ENCODE data around the gene ACRBP. TPM values are rescaled to one million over a fixed set of nuclear protein-coding genes. Genes with fewer than 3 reads are reported as not detected.

Gene ACRBP
- total RNA-seq, 1 donor, result not detected

DNA sequence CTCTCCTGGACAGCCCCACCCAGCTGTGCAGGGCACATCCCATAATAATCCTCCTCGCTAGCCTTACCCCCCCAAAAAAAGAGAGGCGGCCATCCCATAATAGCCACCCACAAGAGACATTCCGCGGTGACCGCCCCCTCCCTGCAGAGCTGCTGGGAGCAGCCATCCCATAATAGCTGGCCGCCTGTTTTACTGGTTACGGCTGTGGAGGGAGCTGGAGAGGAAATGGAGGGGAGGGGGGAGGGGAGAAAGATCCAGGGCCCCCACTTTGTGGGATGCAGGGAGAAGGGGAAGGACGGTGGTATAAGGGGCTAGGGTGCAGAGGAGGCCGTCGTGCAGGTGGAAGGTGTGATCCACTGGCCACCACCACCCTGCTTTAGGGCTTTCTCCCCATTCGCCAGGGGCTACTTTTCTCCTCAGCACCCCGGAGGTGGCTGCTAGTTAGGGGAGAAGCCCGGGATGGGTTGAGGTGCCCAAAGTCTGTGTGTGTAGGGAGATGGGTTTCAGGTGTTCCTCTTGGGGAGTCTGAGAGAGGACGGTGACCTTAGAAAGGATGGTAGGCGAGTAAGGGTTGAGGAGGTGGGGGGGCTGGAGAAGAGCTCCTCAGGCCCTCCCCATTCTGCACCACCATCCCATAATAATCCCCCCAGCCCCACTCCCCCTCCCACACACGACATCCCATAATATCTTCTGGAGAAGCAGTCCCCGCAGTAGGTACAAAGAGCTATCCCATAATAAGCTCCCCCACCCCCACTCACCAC lies 34.0 kb downstream of the ACRBP start:
- TF ChIP-seq, protein P1, sequence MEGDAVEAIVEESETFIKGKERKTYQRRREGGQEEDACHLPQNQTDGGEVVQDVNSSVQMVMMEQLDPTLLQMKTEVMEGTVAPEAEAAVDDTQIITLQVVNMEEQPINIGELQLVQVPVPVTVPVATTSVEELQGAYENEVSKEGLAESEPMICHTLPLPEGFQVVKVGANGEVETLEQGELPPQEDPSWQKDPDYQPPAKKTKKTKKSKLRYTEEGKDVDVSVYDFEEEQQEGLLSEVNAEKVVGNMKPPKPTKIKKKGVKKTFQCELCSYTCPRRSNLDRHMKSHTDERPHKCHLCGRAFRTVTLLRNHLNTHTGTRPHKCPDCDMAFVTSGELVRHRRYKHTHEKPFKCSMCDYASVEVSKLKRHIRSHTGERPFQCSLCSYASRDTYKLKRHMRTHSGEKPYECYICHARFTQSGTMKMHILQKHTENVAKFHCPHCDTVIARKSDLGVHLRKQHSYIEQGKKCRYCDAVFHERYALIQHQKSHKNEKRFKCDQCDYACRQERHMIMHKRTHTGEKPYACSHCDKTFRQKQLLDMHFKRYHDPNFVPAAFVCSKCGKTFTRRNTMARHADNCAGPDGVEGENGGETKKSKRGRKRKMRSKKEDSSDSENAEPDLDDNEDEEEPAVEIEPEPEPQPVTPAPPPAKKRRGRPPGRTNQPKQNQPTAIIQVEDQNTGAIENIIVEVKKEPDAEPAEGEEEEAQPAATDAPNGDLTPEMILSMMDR (IDR thresholded peaks at IDR 0.05; ENCODE audit: insufficient read depth, low read depth, low read length), result no peak
- H3K4me3 ChIP-seq (ENCODE audit: low read depth, low read length), result peak overlapping the region; percentile 23
- peak; percentile 68 for DNase-seq (ENCODE audit: low read depth)

DNA sequence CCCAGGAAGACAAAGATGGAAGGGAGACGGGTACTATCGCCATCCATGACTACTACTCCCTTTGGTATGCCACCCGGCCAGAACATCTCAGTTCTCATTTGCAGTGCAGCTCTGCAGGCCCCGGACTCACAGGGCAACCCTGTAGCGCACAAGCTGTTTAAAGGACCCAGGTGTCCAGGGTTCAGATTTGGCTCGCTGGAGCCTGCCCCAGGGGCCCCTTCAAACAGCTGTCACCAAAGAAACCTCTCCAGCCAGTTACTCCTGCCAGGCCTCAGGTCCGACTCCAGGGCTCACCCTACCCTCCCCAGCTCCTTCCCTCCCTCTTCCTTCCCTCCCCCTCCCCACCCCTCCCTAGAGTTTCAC lies 34.6 kb downstream of the ACRBP start:
- DNase-seq (ENCODE audit: low read depth), result no peak
- TF ChIP-seq, protein P1 (IDR thresholded peaks at IDR 0.05; ENCODE audit: insufficient read depth, low read depth, low read length), result no peak
- no peak overlapping the region for H3K4me3 ChIP-seq (ENCODE audit: low read depth, low read length)

DNA sequence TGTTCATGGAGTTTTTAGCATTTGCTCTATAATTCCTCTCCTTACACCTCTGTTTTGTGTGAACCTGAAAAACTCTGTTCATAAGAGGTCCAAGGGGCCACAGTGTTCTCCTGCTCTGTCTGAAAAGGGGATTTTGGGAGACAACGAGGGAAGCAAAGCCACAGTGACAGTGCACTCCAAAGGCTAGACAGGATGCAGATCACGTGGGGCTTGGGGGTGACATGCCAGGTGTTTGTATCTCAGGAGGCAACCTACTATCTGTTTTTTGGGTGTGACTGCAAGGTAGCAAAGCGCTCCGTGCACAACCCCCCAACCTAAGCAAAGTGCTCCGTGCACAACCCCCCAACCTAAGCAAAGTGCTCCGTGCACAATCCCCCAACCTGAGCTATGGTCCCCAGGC lies 35.0 kb downstream of the ACRBP start:
- TF ChIP-seq, protein P1 (IDR thresholded peaks at IDR 0.05; ENCODE audit: insufficient read depth, low read depth, low read length), result no peak
- no peak overlapping the region for H3K4me3 ChIP-seq (ENCODE audit: low read depth, low read length)
- no peak for DNase-seq (ENCODE audit: low read depth)

DNA sequence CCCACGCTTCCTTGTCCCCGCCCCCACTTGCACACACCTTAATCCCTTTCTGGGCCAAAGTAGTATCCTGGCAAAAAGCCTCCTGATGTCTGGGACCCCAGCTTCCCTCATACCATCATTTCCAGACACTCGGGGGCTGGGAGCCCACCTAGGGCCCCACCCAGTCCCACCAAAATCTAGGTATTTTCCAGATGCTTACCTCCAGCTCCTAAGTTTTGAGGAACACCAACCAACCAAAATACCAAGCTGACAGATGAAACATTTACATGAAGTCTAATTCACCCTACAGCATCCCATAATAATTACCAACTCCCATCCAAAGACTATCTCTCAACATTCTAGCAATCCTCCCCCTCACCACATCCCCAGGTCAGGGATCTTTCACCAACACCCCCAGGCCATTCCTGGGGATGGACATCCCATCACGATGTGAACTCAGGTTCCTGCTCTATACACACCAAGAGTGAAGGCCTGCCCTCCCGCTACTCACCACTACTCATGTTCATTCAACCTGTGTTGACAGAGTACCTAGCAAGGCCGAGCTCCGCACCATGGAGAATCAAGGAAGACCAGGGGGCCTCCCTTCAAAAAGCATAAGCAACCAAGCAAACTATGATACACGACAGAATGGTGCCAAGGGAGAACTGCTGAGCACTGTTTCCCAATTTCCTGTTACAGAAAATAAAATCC lies 38.5 kb downstream of the ACRBP start:
- H3K4me3 ChIP-seq (ENCODE audit: low read depth, low read length), result no peak overlapping the region
- no peak for DNase-seq (ENCODE audit: low read depth)
- TF ChIP-seq, protein P1 (IDR thresholded peaks at IDR 0.05; ENCODE audit: insufficient read depth, low read depth, low read length), result no peak

DNA sequence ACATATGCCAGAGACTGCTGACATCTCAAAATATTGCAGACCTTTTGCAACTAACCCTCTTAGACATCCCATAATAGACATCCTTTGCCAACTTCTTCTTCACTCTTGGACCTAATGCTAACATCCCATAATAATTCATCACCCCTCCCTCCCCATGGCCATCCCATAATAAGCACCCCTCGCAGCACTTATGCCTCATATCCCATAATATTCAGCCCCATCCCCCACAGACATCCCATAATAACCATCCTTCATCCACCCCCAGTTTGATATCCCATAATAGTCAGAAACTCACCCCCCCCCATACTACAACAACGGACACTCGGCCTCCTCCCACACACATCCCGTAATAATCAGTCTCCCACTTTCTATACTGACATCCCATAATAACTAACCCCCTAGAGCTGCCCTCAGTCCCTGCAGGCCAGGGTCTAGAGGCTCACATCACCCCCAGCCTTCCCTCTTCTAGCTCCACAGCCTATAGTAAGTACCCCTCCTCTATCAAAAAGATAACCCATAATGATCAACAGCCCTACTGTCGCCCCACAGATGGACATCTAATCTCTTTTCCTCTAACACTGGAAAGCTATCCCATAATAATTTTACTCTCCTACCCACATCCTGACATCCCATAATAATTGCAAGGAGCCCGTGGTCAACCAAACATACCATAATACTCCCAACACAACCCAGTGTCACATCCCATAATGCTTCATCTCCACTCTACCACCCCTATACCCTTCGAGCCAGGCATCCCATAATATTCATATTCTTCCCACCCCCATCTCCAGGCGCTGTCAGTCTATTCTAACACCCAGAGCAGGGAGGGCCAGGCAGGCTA lies 39.3 kb downstream of the ACRBP start:
- TF ChIP-seq, protein P1 (IDR thresholded peaks at IDR 0.05; ENCODE audit: insufficient read depth, low read depth, low read length), result no peak
- H3K4me3 ChIP-seq (ENCODE audit: low read depth, low read length), result no peak overlapping the region
- DNase-seq (ENCODE audit: low read depth), result no peak

DNA sequence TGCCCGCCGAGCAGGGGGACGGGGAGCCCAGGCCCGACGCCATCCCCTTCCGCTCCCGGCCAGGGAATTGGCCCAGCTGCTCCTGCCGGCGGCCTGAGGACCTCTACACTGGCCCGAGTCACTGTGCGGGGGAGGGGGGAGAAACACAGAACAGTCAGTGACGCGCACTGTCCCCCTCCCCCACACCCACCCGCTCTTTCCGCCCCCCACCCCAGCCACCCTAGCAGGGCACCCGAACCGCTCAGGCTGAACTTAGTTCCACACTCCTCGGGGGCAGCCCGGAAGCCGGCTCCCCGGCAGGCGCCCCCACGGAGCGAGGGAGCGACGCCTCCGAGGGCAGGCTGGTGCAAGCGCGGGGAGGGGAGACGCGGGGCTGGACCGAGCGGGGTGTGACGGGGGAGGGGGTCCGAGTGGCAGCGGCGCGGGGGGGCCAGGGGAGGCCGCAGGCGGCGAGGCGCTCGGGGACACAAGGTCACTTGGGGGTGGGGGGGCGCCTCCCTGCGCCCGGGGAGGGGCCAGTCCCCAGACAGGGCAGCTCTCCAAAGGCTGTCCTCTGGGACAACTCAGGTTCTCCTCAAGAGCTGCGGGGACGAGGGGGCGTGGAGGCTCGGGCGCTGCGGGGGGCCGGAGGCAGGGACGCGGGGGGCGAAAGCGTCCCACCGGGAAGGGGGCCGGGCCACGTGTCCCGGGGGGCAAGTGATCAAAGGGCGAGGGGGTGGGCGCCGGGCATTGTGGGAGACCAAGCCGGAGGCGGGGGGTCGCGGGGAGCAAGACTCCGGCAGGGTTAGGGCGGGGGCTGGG lies 40.7 kb downstream of the ACRBP start:
- TF ChIP-seq, protein P1 (IDR thresholded peaks at IDR 0.05; ENCODE audit: insufficient read depth, low read depth, low read length), result no peak
- H3K4me3 ChIP-seq (ENCODE audit: low read depth, low read length), result peak overlapping the region; percentile 95
- DNase-seq (ENCODE audit: low read depth), result peak; percentile 51

Measured in fibroblast of villous mesenchyme (primary cell).